ENCODE measurements around the gene NFE2L1.

Gene NFE2L1

DNA sequence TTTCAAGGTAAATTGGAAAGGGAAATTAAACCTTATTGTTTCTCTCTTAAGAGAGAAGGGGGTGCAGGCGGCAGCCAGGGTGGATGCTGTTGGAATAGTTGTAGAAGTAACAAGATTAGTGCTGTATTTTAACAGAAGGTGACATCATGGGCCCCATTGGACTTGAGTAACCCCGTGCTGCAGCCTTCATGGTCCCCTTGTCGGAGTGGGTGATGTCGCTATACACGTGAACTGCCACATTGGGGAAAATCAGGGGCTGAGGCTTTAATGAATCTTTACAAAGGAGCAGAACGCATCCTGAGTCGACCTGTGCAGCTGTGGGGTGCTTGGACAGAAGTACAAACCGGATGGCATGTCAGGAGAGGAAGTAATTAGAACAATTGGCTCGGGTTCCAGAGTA lies 62.6 kb downstream of the NFE2L1 start:
- no peak for DNase-seq (ENCODE audit: low spot score)
